ENCODE data around the gene SET.

The SET gene

GRCh38 chr9:128732576-128732975, 43.6 kb downstream of the SET start:
- no peak for DNase-seq

GRCh38 chr9:128733256-128733655, 44.2 kb downstream of the SET start:
- DNase-seq, result peak; percentile 41

- DNase-seq, result no peak
Observed at GRCh38 chr9:128735373-128735772, 46.4 kb downstream of the SET start.

DNA sequence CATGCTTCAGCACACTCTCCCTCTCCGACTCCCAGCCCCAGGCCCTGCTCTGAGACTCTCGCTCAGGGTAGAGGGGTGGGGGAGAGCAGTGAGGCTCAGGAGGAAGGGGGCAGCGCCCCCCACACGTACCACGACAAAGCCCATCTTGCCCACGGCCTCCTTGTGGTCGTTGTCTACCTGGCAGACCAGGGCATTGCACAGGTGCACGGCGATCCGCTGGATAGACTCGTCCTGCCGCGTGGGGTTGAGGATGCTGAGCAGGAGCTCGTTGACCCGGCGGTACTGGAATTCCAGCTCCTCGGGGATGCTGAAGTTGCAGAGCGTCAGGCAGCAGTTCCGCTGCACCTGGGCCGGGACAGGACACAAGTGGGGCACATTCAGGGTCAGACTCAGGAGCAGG, 53.4 kb downstream of the SET start:
- no peak for DNase-seq

GRCh38 chr9:128743421-128743820, 54.4 kb downstream of the SET start:
- DNase-seq, result no peak
